Measurements from ENCODE around the gene ZNF700.

- TF ChIP-seq CTCF (IDR thresholded peaks at IDR 0.05; ENCODE audit: insufficient read depth, low read length, poor library complexity, severe bottlenecking) (no peak), EZH2phosphoT487 (conservative IDR thresholded peaks at IDR 0.05; ENCODE audit: low read length) (no peak)
Observed at GRCh38 chr19:11982526-11982925, 57.6 kb downstream of the ZNF700 start.
